Measurements from ENCODE around the gene PAIP2.
A peak's percentile ranks its signal among the peaks of the same experiment; 100 is the strongest.

The PAIP2 gene

DNA sequence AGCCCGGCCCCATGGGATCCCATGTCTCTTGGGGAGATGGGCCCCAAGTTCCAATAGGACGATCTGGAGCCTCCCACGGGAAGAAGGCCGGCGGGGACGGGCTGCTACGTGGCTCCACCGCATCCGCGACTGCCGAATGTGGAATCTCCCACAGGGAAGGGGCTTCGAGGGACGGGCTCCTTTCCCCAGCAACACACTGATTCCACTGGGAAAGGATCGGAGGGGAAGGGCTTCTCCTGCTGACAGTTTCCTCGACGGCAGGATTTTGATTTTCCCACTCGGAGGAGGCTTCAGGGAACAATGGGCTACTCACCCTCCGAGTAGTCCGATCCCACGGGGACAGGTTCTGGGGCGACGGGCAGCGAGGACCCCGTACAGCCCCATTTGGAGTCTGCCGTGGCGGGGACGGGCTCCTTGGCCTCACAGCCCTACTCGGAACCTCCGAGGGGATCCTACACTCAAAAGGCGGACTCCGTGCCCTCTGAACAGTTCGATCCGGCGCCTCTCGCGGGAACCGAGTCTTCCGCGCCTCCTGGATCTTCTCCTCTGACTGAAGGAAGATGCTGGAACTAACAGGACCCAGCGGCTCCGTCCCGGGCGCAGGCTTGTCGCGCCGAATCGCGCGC, 52.0 kb downstream of the PAIP2 start:
- peak overlapping the region; percentile 42 for H3K4me3 ChIP-seq (ENCODE audit: low read length)
- TF ChIP-seq, protein P1, sequence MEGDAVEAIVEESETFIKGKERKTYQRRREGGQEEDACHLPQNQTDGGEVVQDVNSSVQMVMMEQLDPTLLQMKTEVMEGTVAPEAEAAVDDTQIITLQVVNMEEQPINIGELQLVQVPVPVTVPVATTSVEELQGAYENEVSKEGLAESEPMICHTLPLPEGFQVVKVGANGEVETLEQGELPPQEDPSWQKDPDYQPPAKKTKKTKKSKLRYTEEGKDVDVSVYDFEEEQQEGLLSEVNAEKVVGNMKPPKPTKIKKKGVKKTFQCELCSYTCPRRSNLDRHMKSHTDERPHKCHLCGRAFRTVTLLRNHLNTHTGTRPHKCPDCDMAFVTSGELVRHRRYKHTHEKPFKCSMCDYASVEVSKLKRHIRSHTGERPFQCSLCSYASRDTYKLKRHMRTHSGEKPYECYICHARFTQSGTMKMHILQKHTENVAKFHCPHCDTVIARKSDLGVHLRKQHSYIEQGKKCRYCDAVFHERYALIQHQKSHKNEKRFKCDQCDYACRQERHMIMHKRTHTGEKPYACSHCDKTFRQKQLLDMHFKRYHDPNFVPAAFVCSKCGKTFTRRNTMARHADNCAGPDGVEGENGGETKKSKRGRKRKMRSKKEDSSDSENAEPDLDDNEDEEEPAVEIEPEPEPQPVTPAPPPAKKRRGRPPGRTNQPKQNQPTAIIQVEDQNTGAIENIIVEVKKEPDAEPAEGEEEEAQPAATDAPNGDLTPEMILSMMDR (IDR thresholded peaks at IDR 0.05; ENCODE audit: insufficient read depth, low read depth, low read length, missing control alignments), result no peak
- no peak for DNase-seq (ENCODE audit: low read depth)

DNA sequence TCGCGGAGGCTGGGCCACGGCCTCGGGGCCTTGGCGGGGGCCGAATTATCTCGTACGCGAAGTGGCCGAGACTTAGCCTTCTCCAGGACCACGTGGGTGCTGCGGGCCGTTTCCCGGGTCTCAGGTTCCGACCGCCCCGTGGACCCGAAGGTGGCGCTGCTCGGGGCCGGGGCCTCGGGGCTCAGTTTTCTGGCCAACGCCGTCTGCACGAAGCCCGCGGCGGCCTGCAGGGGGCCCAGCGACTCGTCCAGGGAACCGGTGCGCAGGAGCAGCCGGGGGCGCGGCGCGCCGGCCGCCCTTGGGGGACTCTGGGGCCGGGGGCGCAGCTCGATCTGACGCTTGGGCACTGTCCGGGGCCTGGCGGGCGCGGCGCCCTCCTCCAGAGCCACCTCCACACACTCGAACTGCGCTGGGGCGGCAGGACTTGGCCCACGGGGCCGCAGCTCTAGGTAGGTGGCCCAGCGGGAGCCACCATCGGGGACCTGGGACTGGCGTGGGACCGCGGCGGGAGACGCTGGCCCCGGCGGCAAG, 52.5 kb downstream of the PAIP2 start:
- H3K4me3 ChIP-seq (ENCODE audit: low read length), result peak overlapping the region; percentile 42
- DNase-seq (ENCODE audit: low read depth), result no peak
- TF ChIP-seq, protein P1 (IDR thresholded peaks at IDR 0.05; ENCODE audit: insufficient read depth, low read depth, low read length, missing control alignments), result no peak

DNA sequence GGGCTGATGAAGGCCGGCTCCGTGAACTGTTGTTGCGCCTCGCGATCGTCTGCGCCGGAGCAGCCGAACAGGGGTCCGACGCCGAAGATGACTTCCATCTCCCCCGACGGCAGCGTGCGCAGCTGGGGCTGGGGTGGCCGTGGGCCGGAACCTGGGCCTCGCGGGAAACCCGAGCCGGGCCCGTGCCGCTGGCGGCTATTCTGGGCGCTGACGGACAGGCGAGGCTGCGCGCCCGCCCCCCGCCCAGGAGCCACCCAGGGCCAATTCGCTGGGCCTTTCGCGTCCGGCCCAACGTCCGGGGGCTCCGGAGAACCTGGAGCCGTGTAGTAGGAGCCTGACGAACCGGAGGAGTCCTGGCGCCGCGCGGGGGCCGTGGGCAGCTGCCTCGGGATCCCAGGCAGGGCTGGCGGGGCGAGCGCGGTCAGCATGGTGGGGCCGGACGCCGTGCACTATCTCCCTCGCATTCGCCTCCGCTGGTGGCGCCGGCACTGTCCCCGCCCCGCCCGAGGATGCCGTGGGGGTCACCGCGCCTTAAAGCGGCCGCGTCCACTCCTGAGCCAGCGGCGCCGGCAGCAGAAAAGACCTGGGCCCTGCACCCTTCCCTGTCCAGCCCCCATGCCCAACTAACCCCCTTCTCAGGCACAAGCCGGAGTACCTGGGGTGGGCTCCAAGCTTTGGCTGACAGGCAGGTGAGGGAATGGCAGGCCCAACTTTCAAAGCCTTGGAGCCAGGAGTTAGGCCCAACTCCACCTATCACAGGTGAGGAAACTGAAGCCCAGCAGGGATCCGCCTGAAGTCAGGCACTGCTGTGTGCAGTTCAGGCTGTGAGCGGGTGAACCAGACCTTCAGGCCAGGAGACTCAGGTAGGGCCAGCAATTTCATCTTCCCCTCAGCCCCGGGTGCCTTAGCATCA, 53.3 kb downstream of the PAIP2 start, which contains the start of gene PROB1:
TSS of gene PROB1 (minus strand) at position 451 of the 913 bp plus-strand sequence. CDS start at position 428, 23 bp downstream.
- peak within 1 kb of the TSS; percentile 42 for H3K4me3 ChIP-seq (ENCODE audit: low read length)
- TF ChIP-seq, protein P1 (IDR thresholded peaks at IDR 0.05; ENCODE audit: insufficient read depth, low read depth, low read length, missing control alignments), result no peak
- no peak for DNase-seq (ENCODE audit: low read depth)

DNA sequence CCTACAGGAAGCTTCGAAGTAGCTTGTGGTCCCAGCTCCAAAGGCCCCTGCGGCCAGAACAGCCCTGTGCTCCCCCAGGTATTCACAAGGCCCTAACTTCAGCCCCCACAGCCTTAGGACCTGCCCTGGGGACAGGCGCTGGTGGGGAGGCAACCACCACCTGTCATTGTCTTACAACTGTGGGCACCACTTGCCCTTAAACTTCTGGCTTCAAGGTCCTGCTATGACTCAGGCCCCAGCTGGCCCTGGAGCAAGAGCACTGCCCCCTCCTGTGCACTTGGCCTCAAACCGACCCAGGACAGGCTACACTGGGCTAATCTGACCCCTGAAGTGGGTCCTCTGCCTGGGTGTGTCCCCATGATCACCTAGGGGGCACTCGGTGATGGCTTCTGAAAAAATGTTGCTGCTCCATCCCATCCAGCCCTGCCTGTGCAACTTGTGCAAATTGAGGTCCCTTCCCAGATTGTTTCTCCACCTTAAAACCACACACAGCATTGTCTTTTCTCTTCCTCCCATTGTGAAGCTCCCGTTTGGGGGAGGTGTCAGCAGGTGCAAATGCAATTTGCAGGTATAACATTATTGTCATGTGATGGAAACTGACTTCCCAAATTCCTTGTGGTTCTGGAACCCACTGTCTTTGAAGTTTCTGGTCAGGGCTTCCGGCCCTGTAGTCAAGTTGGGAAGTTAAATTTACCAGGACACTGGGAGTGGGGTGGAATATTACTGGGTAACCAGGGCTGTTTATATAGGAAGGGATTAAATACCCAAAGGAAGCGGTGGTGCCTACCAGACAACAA, 54.4 kb downstream of the PAIP2 start:
- no peak overlapping the region for H3K4me3 ChIP-seq (ENCODE audit: low read length)
- no peak for DNase-seq (ENCODE audit: low read depth)
- TF ChIP-seq, protein P1 (IDR thresholded peaks at IDR 0.05; ENCODE audit: insufficient read depth, low read depth, low read length, missing control alignments), result no peak

DNA sequence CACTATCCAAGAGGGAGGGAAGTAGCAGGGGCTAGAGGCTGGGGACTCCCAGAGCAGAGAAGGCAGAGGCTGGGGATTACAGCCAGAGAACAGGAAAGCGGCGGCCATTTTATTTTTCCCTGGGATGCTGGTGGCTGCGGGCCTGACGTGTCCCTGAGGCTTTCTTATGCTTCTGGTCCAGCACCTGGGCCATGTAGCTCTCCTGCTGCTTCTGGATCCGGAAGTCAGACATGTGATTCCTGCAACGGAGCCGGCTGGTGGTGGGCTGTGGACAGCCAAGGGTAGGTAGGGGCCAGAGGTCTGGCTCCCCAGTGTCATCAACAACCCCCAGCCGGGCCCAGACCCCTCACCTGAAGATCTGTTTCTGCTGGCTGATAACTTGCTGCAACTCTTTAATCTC, 55.0 kb downstream of the PAIP2 start:
- no peak for DNase-seq (ENCODE audit: low read depth)
- H3K4me3 ChIP-seq (ENCODE audit: low read length), result no peak overlapping the region
- TF ChIP-seq, protein P1 (IDR thresholded peaks at IDR 0.05; ENCODE audit: insufficient read depth, low read depth, low read length, missing control alignments), result no peak

DNA sequence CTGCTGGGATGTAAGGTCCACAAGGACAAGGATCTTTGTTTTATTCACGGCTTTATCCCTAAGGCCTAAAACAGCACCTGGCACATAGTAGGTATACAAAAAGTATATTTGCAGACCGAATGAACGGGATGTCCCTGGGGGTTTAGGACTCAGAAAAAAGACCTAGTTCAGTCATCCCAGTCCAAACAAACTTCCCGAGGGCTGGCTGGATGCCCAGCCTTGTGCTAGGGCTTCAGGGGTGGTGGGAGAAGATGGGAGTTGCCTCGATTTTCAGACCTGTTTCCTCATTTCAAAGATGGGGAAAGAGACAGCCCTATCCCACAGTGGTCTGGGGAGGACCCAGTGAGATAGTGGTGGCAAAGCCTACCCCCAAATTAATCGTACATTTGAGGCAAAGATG, 56.3 kb downstream of the PAIP2 start:
- H3K4me3 ChIP-seq (ENCODE audit: low read length), result no peak overlapping the region
- TF ChIP-seq, protein P1 (IDR thresholded peaks at IDR 0.05; ENCODE audit: insufficient read depth, low read depth, low read length, missing control alignments), result no peak
- no peak for DNase-seq (ENCODE audit: low read depth)
